Motor neuron (in vitro differentiated cells): ENCODE measurements around the gene STAG1. TPM values are rescaled to one million over a fixed set of nuclear protein-coding genes. Genes with fewer than 3 reads are reported as not detected.
A peak's percentile ranks its signal among the peaks of the same experiment; 100 is the strongest.
"Not testable (repeated sequence)": the region's sequence is repeated elsewhere in the genome, so short reads cannot be mapped to it uniquely, and the experiment has no call there.

Experiments
- ATAC-seq, 8 experiments: fragments of 200-7000 bp; cut with Tn5 transposase; replicated peaks in 6 of 8; 2 replicates each; pipeline ENCODE4 v1.8.0; 2021; ENCODE audit warnings: mild to moderate bottlenecking in 8 of 8, moderate library complexity in 8 of 8
- H3K27ac ChIP-seq, 2 donors: fragments of 250-450 bp; sonication (Bioruptor Pico); 2 replicates each; pipeline ENCODE4 v1.9.0; 2021; ENCODE audit warnings: antibody characterized with exemption in 2 of 2, mild to moderate bottlenecking in 2 of 2, moderate library complexity in 1 of 2
- H3K4me1 ChIP-seq, 2 donors: fragments of 250-450 bp; sonication (Bioruptor Pico); replicated peaks in 1 of 2; 2 replicates each; pipeline ENCODE4 v1.6.1; 2021; ENCODE audit warnings: antibody characterized with exemption in 2 of 2, mild to moderate bottlenecking in 2 of 2, moderate library complexity in 1 of 2
- H3K4me3 ChIP-seq, 5 donors: fragments of 250-450 bp; sonication (Bioruptor Pico); 2 replicates each; pipeline ENCODE4 v1.9.0; 2021; ENCODE audit warnings: antibody characterized with exemption in 5 of 5, mild to moderate bottlenecking in 5 of 5, moderate library complexity in 4 of 5
- WGBS, 10 experiments: fragments of 450-650 bp; shearing (Covaris generic); methylation state at CpG; one replicate each; pipeline ENCODE4 v1.0.0; 2022; 5-methylcytosine and 5-hydroxymethylcytosine counted together
- in situ Hi-C, 9 experiments: fragments of 400-800 bp; cut with MboI; loops; one replicate each; pipeline ENCODE4 v1.15.0; 2021; ENCODE audit warnings: low sequenced_read_pairs in 9 of 9, low pct_unique_long_range_greater_than_20kb in 2 of 9; ENCODE audit not compliant: unreplicated experiment in 9 of 9
- total RNA-seq, 8 experiments: library from RNA; unstranded; fragments of 300-600 nt; gene quantifications; 2 replicates each; pipeline versions ENCODE4 v1.2.3 to v1.2.4, GENCODE V29; 2022

STAG1 gene
- total RNA-seq, result 10 to 100 TPM; 19.1 to 36.9 (median 29.4) TPM

GRCh38 chr3:136752172-136752421, at the start of gene STAG1:
Gene STAG1 (minus strand): TSS chr3:136752378. CDS start chr3:136630898, 121,480 bp downstream.
- Histone ChIP-seq H3K27ac (peak within 1 kb of the TSS; percentile 97 to 99), H3K4me1 (peaks cover 19 to 26% of the 10 kb centered on the region in 2 donors), H3K4me3 (peak within 1 kb of the TSS; percentile 62 to 87 (median 78))
- ATAC-seq, result no peak
- WGBS, 10 experiments, result no CpG with 5 or more reads among the region's 27 CpGs
- in situ Hi-C loops, result loop anchor here in 3 of 9 experiments (25.0 kb wide), 2 partner anchors 235 to 260 kb away; no protein-coding TSS in a partner anchor

- H3K4me3 ChIP-seq, H3K27ac ChIP-seq, ATAC-seq, H3K4me1 ChIP-seq, in situ Hi-C loops: not testable (repeated sequence)
- WGBS, 10 experiments, result 65 to 100% (median 92%) methylated on average over 2 to 8 of the region's 10 CpGs; no CpG with 5 or more reads in 3 of the 10 experiments
Measured at GRCh38 chr3:136801146-136801545, 49.0 kb upstream of the STAG1 start.

GRCh38 chr3:136792556-136793330, 40.6 kb upstream of the STAG1 start:
- Histone ChIP-seq H3K27ac (no peak overlapping the region), H3K4me1 (peaks cover 6 to 11% of the 10 kb centered on the region in 2 donors), H3K4me3 (no peak overlapping the region)
- 0 to 70% (median 40%) methylated on average over 1 to 4 of the region's 4 CpGs; no CpG with 5 or more reads in 2 of the 10 experiments for WGBS, 10 experiments
- ATAC-seq, result no peak
- in situ Hi-C loops, result no loop called here

- WGBS, 10 experiments, result 36 to 100% (median 85%) methylated on average over 1 to 3 of the region's 3 CpGs; no CpG with 5 or more reads in 2 of the 10 experiments
- no peak for ATAC-seq
- no peak overlapping the region for H3K4me3 ChIP-seq
- no peak overlapping the region for H3K27ac ChIP-seq
- in situ Hi-C loops, result no loop called here
- H3K4me1 ChIP-seq, result peaks cover 15 to 22% of the 10 kb centered on the region in 2 donors
Measured at GRCh38 chr3:136790786-136791185, 38.6 kb upstream of the STAG1 start.

- 100% methylated on average over 1 of the region's 1 CpG; no CpG with 5 or more reads in 8 of the 10 experiments for WGBS, 10 experiments
- in situ Hi-C loops, result no loop called here
- no peak overlapping the region for H3K27ac ChIP-seq
- H3K4me1 ChIP-seq, result peaks cover 15 to 25% of the 10 kb centered on the region in 2 donors
- ATAC-seq, result no peak
- H3K4me3 ChIP-seq, result no peak overlapping the region
Measured at GRCh38 chr3:136789976-136790375, 37.8 kb upstream of the STAG1 start.

GRCh38 chr3:136788154-136788553, 36.0 kb upstream of the STAG1 start:
- Histone ChIP-seq H3K4me3 (no peak overlapping the region), H3K27ac (no peak overlapping the region), H3K4me1 (peaks cover 15 to 22% of the 10 kb centered on the region in 2 donors)
- in situ Hi-C loops, result no loop called here
- WGBS, 10 experiments, result 67 to 100% (median 93%) methylated on average over 1 of the region's 1 CpG; no CpG with 5 or more reads in 4 of the 10 experiments
- ATAC-seq, result no peak

- in situ Hi-C loops, result no loop called here
- peaks cover 12 to 14% of the 10 kb centered on the region in 2 donors for H3K4me1 ChIP-seq
- no peak overlapping the region for H3K27ac ChIP-seq
- no peak overlapping the region for H3K4me3 ChIP-seq
- ATAC-seq, result peak in 2 of 8 experiments; percentile 42 to 45
- WGBS, 10 experiments, result 17 to 80% (median 80%) methylated on average over 1 to 2 of the region's 2 CpGs; no CpG with 5 or more reads in 5 of the 10 experiments
Measured at GRCh38 chr3:136787349-136787748, 35.2 kb upstream of the STAG1 start.

- no peak overlapping the region for H3K4me3 ChIP-seq
- in situ Hi-C loops, result no loop called here
- H3K4me1 ChIP-seq, result peaks cover 10 to 14% of the 10 kb centered on the region in 2 donors
- ATAC-seq, result no peak
- 17 to 100% (median 79%) methylated on average over 1 to 4 of the region's 5 CpGs; no CpG with 5 or more reads in 3 of the 10 experiments for WGBS, 10 experiments
- no peak overlapping the region for H3K27ac ChIP-seq
Measured at GRCh38 chr3:136783708-136784191, 31.6 kb upstream of the STAG1 start.

GRCh38 chr3:136780741-136781140, 28.6 kb upstream of the STAG1 start:
- ATAC-seq, result no peak
- in situ Hi-C loops, result no loop called here
- 67 to 100% (median 95%) methylated on average over 1 to 4 of the region's 4 CpGs; no CpG with 5 or more reads in 3 of the 10 experiments for WGBS, 10 experiments
- no peak overlapping the region for H3K27ac ChIP-seq
- H3K4me1 ChIP-seq, result peaks cover 0 to 3% of the 10 kb centered on the region in 2 donors
- H3K4me3 ChIP-seq, result no peak overlapping the region

GRCh38 chr3:136778865-136779264, 26.7 kb upstream of the STAG1 start:
- Histone ChIP-seq H3K27ac (no peak overlapping the region), H3K4me1 (no peaks in the 10 kb centered on the region), H3K4me3 (no peak overlapping the region)
- 52 to 91% (median 82%) methylated on average over 1 to 4 of the region's 4 CpGs; no CpG with 5 or more reads in 4 of the 10 experiments for WGBS, 10 experiments
- ATAC-seq, result peak in 4 of 8 experiments; percentile 19 to 67 (median 47)
- in situ Hi-C loops, result no loop called here

GRCh38 chr3:136772709-136773108, 20.5 kb upstream of the STAG1 start:
- in situ Hi-C loops, result loop anchor here in 3 of 9 experiments (25.0 kb wide), 2 partner anchors 215 to 240 kb away; no protein-coding TSS in a partner anchor
- no peak overlapping the region for H3K27ac ChIP-seq
- H3K4me3 ChIP-seq, result no peak overlapping the region
- peak in 7 of 8 experiments; percentile 22 to 91 (median 39) for ATAC-seq
- 33 to 57% (median 56%) methylated on average over 1 of the region's 1 CpG; no CpG with 5 or more reads in 7 of the 10 experiments for WGBS, 10 experiments
- no peaks in the 10 kb centered on the region for H3K4me1 ChIP-seq

- 62 to 100% (median 89%) methylated on average over 1 to 12 of the region's 20 CpGs for WGBS, 10 experiments
Measured at GRCh38 chr3:136758160-136759102, 6.3 kb upstream of the STAG1 start.

More at GRCh38 chr3:136758160-136759102, 6.3 kb upstream of the STAG1 start:
- peak in 2 of 8 experiments; percentile 37 to 45 for ATAC-seq
- H3K4me1 ChIP-seq, H3K4me3 ChIP-seq, H3K27ac ChIP-seq: not testable (repeated sequence)
- in situ Hi-C loops, result loop anchor here in 3 of 9 experiments (25.0 kb wide), 2 partner anchors 229 to 254 kb away; no protein-coding TSS in a partner anchor
